NCI-H2081 treated with DMSO at 0.1 percent for 48 hours (cell line): ENCODE measurements around the gene OTOF.

Experiments used
- DNase-seq: peaks from one replicate; lab custom pipeline; 2025; lab: John Stamatoyannopoulos, UW

The OTOF gene

GRCh38 chr2:26407526-26407925 lies 70.4 kb downstream of the OTOF start:
- DNase-seq, result no peak
